Tibial nerve (tissue), 4 donors: Measurements from ENCODE around the gene GALNT10. TPM values are rescaled to one million over a fixed set of nuclear protein-coding genes. Genes with fewer than 3 reads are reported as not detected.

Experiments
- DNase-seq, 2 donors: peaks; one replicate each; pipeline ENCODE4 v3.0.0-alpha.2; 2019; ENCODE audit warnings: low spot score in 2 of 2
- H3K27ac ChIP-seq, 4 donors: fragments of 200-600 bp; sonication (generic) in 3 of 4; one replicate each; pipeline ENCODE4 v1.5.1; 2017 to 2019; ENCODE audit warnings: mild to moderate bottlenecking in 1 of 4
- H3K27me3 ChIP-seq, 2 donors: fragments of 200-600 bp; sonication (generic) in 1 of 2; one replicate each; pipeline versions ENCODE4 v1.5.1 to v1.6.0; 2017 to 2019
- H3K36me3 ChIP-seq, 3 donors: fragments of 200-600 bp; sonication (generic); one replicate each; pipeline ENCODE4 v1.5.1; 2018 to 2019
- H3K4me1 ChIP-seq, 4 donors: fragments of 200-600 bp; sonication (generic) in 3 of 4; one replicate each; pipeline ENCODE4 v1.5.1; 2017 to 2019
- H3K4me3 ChIP-seq, 4 donors: fragments of 200-600 bp; sonication (generic) in 3 of 4; one replicate each; pipeline ENCODE4 v1.5.1; 2017 to 2019; ENCODE audit warnings: mild to moderate bottlenecking in 1 of 4, moderate library complexity in 1 of 4
- H3K9me3 ChIP-seq, 4 donors: fragments of 200-600 bp; sonication (generic) in 3 of 4; one replicate each; pipeline ENCODE4 v1.5.1; 2017 to 2019
- EP300 ChIP-seq, 2 donors: sonication (generic); formaldehyde crosslinking; IDR thresholded peaks; one replicate each; pipeline ENCODE4 v1.6.1; 2017; ENCODE audit warnings: antibody characterized with exemption in 2 of 2, mild to moderate bottlenecking in 1 of 2
- POLR2A ChIP-seq, 2 donors: fragments of 450-650 bp; IDR thresholded peaks; one replicate each; pipeline ENCODE4 v1.6.1; 2017; ENCODE audit warnings: antibody characterized with exemption in 2 of 2, mild to moderate bottlenecking in 2 of 2, moderate library complexity in 2 of 2
- WGBS, 2 donors: methylation state at CpG; one replicate each; pipeline ENCODE4 v1.1.5; 2018; 5-methylcytosine and 5-hydroxymethylcytosine counted together
- total RNA-seq, 4 donors: library from RNA; depleted of rRNA; stranded (reverse); fragments of >200 nt; gene quantifications; one replicate each; pipeline ENCODE4 v1.1.0, GENCODE V29; 2016
- TF ChIP-seq, protein P1 (sequence below), 5 experiments: fragments of 200-600 bp in 3 of 5; fragments of 450-650 bp in 2 of 5; sonication (generic) in 3 of 5; IDR thresholded peaks; one replicate each; pipeline ENCODE4 v1.5.1; 2016 to 2019; ENCODE audit warnings: antibody characterized with exemption in 5 of 5, mild to moderate bottlenecking in 3 of 5, moderate library complexity in 2 of 5

GALNT10 gene
- total RNA-seq, 4 donors from 2014 or later, result 24.1 to 41.2 (median 26.7) TPM

GRCh38 chr5:154166901-154167791, 23.4 kb upstream of the GALNT10 start:
- Histone ChIP-seq H3K4me1 (no peaks in the 10 kb centered on the region), H3K36me3 (no peaks in the 10 kb centered on the region), H3K4me3 (no peak overlapping the region), H3K27ac (no peak overlapping the region), H3K27me3 (no peaks in the 10 kb centered on the region), H3K9me3 (no peaks in the 10 kb centered on the region)
- WGBS, 2 donors, result 65 to 88% methylated on average over 2 of the region's 2 CpGs
- no peak for DNase-seq
- TF ChIP-seq EP300 (IDR thresholded peaks at IDR 0.05) (no peak), POLR2A (IDR thresholded peaks at IDR 0.05) (no peak)
- TF ChIP-seq, protein P1, sequence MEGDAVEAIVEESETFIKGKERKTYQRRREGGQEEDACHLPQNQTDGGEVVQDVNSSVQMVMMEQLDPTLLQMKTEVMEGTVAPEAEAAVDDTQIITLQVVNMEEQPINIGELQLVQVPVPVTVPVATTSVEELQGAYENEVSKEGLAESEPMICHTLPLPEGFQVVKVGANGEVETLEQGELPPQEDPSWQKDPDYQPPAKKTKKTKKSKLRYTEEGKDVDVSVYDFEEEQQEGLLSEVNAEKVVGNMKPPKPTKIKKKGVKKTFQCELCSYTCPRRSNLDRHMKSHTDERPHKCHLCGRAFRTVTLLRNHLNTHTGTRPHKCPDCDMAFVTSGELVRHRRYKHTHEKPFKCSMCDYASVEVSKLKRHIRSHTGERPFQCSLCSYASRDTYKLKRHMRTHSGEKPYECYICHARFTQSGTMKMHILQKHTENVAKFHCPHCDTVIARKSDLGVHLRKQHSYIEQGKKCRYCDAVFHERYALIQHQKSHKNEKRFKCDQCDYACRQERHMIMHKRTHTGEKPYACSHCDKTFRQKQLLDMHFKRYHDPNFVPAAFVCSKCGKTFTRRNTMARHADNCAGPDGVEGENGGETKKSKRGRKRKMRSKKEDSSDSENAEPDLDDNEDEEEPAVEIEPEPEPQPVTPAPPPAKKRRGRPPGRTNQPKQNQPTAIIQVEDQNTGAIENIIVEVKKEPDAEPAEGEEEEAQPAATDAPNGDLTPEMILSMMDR (IDR thresholded peaks at IDR 0.05), result no peak

DNA sequence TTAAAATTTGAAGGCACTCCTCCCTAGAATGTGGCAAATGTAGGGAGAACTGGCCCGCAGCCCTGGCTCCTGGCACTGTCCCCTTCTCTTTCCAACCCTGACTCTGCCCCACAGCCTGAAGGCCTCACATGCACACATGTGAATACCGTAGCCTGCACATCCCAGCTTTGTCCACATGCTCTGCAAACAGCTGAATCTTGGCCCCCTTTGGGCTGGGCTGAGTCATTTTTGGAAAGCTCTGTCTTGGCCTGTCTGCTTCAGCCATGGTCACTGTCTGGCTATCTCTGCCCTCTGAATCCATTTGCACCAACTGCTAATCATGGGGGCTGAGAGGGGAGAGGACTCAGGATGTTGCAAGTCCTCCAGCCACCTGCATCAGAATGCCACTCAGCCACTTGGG, 22.1 kb upstream of the GALNT10 start:
- no peaks in the 10 kb centered on the region for H3K27me3 ChIP-seq
- no peak overlapping the region for H3K27ac ChIP-seq
- no peaks in the 10 kb centered on the region for H3K9me3 ChIP-seq
- H3K4me1 ChIP-seq, result no peaks in the 10 kb centered on the region
- WGBS, 2 donors, result 77 to 85% methylated on average over 2 of the region's 2 CpGs
- TF ChIP-seq POLR2A (IDR thresholded peaks at IDR 0.05) (no peak), EP300 (IDR thresholded peaks at IDR 0.05) (no peak)
- TF ChIP-seq, protein P1 (IDR thresholded peaks at IDR 0.05), result no peak
- H3K36me3 ChIP-seq, result no peaks in the 10 kb centered on the region
- no peak overlapping the region for H3K4me3 ChIP-seq
- DNase-seq, result no peak

- TF ChIP-seq EP300 (IDR thresholded peaks at IDR 0.05) (no peak), POLR2A (IDR thresholded peaks at IDR 0.05) (no peak)
- TF ChIP-seq, protein P1 (IDR thresholded peaks at IDR 0.05), result no peak
- Histone ChIP-seq H3K9me3 (no peaks in the 10 kb centered on the region), H3K4me3 (no peak overlapping the region), H3K36me3 (no peaks in the 10 kb centered on the region), H3K27me3 (no peaks in the 10 kb centered on the region), H3K4me1 (no peaks in the 10 kb centered on the region), H3K27ac (no peak overlapping the region)
- no peak for DNase-seq
- 88 to 94% methylated on average over 2 of the region's 2 CpGs for WGBS, 2 donors
These were observed 17.7 kb upstream of the GALNT10 start for GRCh38 chr5:154172785-154173184.

DNA sequence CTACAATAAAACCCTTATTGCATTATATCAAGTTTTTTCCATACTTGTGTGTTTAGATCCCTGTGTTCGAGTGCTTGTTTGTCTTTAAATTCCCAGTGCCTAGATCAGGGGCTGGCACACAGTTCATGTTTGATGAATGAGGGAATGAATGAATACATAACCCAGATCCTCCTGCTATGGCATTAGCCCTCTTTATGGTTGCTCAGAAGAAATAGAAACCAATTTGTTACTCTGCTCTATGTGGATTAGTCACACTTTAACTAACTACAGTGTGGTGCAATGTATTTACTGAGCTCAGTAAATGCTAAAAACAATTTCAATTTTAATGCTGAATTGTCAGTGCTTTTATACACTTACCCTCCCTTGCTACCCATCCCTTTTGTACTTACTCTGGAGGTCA, 16.4 kb upstream of the GALNT10 start:
- 40 to 54% methylated on average over 1 of the region's 1 CpG for WGBS, 2 donors
- no peaks in the 10 kb centered on the region for H3K27me3 ChIP-seq
- no peaks in the 10 kb centered on the region for H3K4me1 ChIP-seq
- DNase-seq, result no peak
- H3K4me3 ChIP-seq, result no peak overlapping the region
- no peaks in the 10 kb centered on the region for H3K9me3 ChIP-seq
- TF ChIP-seq POLR2A (IDR thresholded peaks at IDR 0.05) (no peak), EP300 (IDR thresholded peaks at IDR 0.05) (no peak)
- TF ChIP-seq, protein P1 (IDR thresholded peaks at IDR 0.05), result no peak
- no peak overlapping the region for H3K27ac ChIP-seq
- H3K36me3 ChIP-seq, result no peaks in the 10 kb centered on the region

DNA sequence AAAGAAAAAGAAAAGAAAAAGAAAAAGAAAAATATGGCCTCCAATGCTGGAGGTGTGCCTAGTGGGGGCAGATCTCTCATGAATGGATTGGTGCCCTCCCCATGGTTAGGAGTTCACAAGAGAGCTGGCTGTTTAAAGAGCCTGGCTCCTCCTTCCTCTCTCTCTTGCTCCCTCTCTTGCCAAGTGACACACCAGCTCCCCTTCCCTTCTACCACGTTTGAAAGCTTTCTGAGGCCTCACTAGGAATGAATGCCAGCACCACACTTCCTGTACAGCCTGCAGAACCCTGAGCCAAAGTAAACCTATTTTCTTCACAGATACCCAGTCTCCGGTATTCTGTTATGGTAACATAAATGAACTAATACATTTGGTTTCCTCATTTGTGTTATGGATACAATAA, 14.4 kb upstream of the GALNT10 start:
- no peaks in the 10 kb centered on the region for H3K36me3 ChIP-seq
- no peak overlapping the region for H3K27ac ChIP-seq
- no peak overlapping the region for H3K4me3 ChIP-seq
- 7 to 14% methylated on average over 2 of the region's 2 CpGs for WGBS, 2 donors
- H3K4me1 ChIP-seq, result peaks cover 0 to 5% (median 3%) of the 10 kb centered on the region in 4 donors
- DNase-seq, result no peak
- H3K27me3 ChIP-seq, result no peaks in the 10 kb centered on the region
- TF ChIP-seq EP300 (IDR thresholded peaks at IDR 0.05), result no peak
- H3K9me3 ChIP-seq, result no peaks in the 10 kb centered on the region
